ENCODE results near the gene PPT2. TPM values are rescaled to one million over a fixed set of nuclear protein-coding genes. Genes with fewer than 3 reads are reported as not detected.

The PPT2 gene
- total RNA-seq, 1 donor from 2014 or later = 54.3 TPM

DNA sequence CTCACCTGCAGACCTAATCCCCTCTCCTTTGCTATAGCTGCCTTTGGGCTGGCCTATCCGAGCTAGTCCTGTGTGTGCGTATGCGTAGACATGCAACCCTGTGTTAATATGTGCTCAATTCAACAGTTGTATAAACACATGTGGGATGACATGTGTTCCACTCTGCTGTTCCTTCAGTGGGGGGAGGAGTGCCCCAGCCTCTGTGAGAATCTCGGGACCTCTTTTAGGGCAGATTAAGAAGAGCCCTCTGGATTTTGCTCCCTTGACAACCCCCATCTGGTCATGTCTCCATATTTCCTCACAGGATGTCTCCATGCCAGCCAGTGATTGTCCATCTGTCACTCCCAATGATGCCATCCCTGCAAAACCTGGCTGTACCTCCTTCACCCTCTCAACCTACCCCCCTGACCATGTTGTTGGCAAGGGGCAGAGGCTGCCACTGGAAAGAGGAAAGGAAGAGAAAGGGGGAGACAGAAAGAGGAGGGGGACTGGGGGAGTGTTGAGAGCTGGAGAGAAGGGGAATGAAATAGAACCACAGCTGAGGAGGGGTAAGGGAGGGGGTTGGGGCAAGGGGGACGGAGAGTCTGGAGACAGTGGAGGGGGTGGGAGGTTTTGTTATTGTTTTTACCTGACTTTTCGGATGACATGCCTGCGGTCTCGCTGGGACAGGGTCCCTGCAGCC, 2.6 kb upstream of the PPT2 start:
- no peak for DNase-seq (ENCODE audit: extremely low read depth, low read depth, low spot score)

DNA sequence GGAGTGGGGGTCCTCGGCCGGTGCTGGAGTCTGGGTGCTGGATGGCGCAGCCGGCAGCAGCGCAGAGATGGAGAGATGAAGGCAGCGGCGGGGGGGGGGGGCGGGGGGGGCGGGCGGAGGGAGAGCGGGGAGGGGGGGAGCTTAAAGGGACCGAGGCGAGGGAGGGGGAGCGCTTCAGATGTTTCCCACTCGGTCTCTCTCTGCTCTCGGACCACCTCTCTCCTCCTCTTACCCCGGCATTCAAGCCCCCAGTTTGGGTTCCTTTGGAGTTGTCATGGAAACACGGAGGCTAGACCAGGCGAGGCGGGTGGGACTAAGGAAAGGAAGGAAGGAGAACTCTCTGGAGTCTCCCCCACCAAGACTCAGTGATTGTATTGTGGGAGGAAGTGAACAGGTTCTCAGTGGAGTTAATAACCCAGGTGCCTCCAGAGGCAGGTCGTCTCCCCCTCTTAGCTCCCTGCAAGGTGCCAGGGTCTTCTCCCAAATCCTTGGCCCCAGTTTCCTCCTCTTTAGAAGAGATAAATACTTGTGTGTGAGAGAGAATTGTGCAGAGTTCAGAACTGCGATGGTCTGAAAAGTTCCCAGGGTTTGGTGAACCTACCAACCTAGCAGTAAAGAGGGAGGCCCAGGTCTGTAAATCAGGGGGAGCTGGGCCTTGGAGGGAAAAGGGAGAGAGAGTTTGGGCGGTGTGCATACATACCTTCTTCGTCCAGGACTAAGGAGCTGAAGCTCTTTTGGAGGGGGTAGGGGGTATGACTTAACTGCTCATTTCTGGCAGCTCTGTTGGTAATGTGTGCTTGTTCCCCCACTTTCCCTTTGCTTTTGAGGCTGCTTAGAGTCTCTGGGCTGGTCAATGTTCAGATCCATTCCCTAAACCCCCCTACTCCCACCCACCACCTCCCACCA, 1.8 kb upstream of the PPT2 start, which contains the start of gene PRRT1:
Gene PRRT1, minus strand, starts transcription at position 77 of the 906 bp plus-strand sequence. CDS start 112 bp downstream, outside the sequence.
- DNase-seq (ENCODE audit: extremely low read depth, low read depth, low spot score) = no peak

DNA sequence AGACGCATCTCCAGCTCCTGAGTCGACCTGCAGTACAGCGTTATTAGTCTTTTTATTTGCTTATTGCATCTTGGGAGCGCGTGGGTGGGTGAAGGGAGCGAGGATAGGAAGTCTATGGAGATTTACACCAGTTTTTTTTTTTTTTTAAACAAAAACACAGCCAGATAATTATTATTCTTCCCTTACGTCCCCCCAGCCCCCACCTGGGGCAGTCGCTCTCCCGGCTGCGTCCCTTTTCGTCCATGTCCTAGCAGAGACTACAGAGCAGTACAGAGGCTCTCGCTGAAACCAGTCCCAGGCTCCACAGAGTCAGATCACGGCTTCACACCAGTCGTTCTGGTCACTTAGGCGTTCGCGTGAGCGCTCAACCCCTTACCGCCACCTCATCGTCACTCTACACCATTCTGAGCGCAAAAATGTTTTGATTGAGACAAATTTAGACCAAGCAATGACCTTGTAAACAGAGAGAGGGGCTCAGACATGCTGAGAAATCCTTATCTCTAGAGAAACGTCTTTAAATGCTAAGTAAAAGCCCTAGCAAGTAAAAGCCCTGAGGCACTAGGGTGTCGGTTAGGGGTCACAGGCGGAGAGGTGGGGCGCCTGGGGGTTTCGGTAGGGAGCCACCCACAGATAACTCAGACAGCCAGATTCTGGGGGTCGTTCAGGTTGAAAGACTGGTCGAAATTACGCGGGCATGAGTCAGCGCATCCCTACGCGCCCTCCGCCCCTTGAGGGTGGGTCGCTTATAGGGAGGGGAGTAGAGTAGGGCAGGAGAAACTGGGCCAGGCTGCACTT, 975 bp upstream of the PPT2 start:
- DNase-seq (ENCODE audit: extremely low read depth, low read depth, low spot score) = no peak

DNA sequence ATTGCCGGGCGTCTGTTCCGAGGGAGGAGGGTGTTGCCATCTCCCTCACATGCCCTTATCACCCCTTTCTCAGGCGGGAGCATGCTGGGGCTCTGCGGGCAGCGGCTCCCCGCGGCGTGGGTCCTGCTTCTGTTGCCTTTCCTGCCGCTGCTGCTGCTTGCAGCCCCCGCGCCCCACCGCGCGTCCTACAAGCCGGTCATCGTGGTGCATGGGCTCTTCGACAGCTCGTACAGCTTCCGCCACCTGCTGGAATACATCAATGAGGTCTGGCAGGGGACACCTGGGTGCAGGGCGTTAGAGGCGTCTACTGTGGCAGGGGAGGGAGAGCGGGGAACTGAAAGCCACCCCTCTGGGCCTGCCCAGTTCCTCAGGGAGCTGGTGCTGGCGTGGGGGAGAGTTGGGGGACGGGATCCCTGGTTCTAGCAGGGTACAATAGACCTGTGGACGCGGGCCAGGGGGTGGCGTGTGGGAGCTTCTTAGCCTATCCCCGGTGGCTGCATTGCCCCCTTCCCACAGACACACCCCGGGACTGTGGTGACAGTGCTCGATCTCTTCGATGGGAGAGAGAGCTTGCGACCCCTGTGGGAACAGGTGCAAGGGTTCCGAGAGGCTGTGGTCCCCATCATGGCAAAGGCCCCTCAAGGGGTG, 697 bp downstream of the PPT2 start:
- DNase-seq (ENCODE audit: extremely low read depth, low read depth, low spot score) = no peak

DNA sequence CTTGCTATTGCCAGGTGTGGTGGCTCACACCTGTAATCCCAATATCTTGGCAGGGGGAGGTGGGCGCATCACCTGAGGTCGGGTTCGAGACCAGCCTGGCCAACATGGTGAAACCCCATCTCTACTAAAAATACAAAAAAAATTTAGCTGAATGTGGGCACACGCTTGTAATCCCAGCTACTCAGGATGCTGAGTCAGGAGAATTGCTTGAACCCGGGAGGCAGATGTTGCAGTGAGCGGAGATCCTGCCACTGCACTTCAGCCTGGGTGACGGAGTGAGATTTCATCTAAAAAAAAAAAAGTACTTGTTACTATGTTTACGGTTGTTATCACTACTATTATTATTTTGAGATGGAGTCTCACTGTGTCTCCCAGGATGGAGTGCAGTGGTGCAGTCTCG, 3.0 kb downstream of the PPT2 start:
- no peak for DNase-seq (ENCODE audit: extremely low read depth, low read depth, low spot score)

DNA sequence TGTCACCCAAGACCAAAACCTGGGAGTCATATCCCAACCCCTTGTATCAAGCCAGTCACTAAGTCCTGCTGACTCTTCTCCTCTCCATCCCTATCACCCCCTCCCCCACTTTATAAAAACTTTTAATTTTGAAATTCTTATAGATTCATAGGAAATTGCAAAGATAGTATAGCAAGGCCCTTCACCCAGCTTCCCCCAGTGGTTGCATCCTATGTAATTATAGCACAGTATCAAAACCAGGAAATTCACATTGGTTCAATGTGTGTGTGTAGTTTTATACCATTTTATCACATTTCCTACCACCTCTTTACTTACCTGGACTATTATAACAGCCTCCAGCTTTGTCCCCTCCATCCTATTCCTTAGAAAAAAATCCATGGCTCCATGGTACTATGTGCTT, 4.1 kb downstream of the PPT2 start:
- no peak for DNase-seq (ENCODE audit: extremely low read depth, low read depth, low spot score)

DNA sequence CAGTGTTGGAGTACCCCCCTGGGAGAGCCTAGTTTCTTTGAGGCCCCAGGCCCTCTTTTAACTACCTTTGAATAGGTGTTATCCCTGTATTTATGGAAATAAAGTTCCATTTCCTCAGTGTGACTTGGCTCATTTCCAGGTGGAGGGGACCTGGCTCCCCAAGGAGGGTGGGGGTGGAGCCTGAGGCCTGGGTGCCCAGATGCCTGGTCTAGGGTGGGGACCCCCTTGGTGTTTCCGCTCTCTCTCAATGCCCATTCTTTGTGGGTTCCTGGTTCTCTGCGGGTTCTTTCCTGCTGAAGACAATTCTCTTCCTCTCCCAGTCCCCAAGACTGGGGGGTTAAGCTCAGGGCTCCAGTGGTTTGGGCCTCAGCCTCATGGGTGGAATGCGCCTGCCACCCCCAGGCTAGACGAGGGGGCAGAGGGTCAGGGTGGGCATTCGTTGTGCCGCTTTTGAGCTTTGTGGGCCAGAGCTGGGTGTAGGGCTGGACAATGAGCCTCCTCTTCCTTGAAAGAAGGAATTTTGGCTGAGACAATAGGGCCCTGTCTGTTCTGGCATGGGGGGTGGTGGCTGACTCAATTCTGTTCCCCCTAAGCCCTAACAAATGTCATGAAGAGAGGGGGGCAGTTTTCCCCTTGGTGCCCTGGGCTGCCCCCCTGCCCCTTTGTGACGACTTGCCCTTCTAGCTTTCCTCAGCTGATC, 9.8 kb downstream of the PPT2 start:
- DNase-seq (ENCODE audit: extremely low read depth, low read depth, low spot score) = no peak

DNA sequence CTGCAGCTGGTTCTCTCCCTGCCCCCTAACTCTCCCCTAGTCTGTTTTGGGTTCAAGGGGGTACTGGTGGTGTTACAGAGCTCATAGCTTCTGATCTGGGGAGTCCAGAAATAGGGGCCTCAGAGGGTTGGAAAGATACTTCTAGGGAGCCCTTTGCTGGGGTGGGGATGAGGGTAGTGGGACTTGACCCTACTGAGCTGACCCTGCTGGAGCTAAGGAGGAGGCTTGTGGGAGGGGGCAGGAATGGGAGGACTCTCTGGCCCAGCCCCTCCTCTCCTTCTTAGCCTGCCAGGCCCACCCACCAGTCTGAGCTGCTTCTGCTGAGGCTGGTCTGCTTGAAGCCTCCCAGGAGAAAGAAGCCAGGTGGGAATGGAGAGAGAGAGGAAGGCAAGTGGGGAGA, 10.4 kb downstream of the PPT2 start, which contains the start of gene EGFL8:
Gene EGFL8, plus strand, starts transcription at position 301 of the 400 bp plus-strand sequence. CDS start 1,571 bp downstream, outside the sequence.
- DNase-seq (ENCODE audit: extremely low read depth, low read depth, low spot score) = no peak

DNA sequence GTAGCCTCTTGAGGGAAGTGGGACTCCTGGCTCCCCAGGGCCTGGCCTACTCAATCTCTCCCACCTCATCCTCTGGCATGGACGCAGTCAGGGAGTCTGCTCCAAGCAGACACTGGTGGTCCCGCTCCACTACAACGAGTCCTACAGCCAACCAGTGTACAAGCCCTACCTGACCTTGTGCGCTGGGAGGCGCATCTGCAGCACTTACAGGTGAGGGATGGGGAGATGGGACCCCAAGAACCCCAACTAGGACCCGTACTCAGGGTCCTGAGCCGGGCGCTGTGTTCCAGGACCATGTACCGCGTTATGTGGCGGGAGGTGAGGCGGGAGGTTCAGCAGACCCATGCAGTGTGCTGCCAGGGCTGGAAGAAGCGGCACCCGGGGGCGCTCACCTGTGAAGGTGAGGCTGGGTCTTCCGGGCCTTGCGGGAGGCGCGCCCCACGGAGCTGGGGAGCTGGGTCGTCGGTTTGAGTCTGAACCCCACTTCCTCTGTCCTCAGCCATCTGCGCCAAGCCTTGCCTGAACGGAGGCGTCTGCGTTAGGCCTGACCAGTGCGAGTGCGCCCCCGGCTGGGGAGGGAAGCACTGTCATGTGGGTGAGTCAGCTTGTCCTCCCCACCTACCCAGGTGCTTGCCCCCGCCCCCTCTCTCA, 12.6 kb downstream of the PPT2 start:
- no peak for DNase-seq (ENCODE audit: extremely low read depth, low read depth, low spot score)

DNA sequence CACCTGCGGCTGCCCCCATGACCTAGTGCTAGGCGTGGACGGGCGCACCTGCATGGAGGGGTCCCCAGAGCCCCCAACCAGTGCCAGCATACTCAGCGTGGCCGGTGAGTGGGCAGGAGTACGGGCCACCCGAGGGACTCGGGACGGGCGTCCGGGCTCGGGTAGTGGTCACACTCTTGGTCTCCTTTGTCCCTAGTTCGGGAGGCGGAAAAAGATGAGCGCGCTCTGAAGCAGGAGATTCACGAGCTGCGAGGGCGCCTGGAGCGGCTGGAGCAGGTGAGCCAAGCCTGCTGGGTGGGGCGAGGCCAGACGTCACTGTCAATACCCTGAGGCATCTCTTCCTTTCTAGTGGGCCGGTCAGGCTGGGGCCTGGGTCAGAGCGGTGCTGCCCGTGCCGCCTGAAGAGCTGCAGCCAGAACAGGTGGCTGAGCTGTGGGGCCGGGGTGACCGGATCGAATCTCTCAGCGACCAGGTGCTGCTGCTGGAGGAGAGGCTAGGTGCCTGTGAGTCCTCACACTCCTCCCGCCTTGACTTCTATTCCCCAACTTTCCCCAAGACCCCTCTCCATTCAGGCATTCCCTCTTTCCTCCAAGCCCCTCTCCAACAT, 13.3 kb downstream of the PPT2 start:
- no peak for DNase-seq (ENCODE audit: extremely low read depth, low read depth, low spot score)

DNA sequence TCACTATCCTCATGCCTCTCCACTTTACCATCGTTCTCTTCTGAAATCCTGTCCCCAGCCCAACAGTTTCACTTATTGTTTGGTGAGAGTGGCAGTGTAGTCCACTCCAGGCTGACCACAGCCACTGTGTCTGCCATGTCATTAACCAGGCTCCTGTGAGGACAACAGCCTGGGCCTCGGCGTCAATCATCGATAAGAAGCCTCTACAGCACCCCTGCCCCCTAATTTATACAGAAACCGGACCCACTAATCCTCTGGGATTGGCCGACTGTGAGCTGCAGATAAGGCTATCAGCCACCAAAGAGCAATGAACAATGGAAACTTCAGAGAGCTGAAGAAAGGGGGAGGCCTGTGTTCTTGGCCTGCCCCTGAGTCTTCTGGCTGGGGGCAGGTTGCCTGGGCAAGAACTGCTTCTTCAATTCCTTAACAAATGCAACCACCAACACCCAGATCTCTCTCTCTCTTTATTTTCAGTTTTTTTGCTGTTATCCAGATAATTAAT, 13.9 kb downstream of the PPT2 start:
- no peak for DNase-seq (ENCODE audit: extremely low read depth, low read depth, low spot score)

DNA sequence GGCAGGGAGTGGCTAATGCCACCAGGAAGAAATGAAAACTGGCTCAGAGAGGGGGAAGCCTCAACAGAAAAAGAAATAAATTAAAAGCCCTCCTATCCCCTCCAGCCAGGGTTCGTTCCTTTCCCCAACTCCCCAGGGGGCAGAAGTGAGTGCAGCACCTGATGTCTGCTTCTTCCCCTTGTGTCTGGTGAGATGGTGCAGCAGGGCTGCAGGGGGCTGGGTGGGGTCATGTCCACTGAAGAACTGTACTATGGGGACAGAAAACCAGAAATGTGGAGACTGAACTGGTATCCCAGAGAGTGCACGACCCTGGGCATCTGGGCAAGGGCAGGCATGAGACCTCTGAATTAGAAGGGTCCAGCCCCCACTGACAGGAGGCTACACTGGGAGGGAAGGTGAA, 14.4 kb downstream of the PPT2 start:
- no peak for DNase-seq (ENCODE audit: extremely low read depth, low read depth, low spot score)

DNA sequence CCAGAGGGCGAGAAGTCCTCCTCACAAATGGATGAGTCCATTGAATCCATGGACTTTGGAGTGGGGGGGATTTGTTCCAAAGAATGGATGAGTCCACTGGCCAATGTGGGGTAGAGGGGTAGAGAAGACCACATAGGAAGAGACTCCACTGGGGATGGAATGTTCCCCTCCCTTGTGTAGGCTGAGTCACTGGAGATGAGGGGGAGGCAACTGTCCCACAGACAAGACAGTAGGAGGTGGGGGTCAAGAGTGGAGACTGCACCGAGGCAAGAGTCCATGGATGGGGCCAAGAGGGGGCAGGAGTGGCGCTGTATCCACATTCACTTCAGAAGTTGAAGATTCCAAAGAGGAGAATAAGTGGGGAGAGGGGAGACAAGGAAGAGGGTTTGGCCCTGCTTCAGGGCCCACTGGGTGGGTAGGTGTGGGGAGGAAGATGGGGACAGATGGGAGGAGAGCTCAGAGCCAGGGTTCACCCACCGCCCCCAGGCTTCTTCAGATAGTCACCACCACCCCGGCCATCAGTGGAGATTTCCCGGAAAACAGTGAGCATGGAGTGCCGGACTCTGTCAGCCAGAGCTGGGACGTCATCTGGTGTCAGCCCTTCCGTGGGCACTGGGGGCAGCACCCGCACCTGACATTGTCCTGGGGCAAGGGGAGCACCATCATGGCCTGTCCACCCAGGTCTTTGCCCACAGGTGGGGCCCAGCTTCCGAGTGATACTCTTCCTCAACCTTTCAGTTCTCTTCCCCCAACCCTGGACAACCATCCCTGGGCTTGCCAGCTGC, 15.1 kb downstream of the PPT2 start:
- DNase-seq (ENCODE audit: extremely low read depth, low read depth, low spot score) = no peak

DNA sequence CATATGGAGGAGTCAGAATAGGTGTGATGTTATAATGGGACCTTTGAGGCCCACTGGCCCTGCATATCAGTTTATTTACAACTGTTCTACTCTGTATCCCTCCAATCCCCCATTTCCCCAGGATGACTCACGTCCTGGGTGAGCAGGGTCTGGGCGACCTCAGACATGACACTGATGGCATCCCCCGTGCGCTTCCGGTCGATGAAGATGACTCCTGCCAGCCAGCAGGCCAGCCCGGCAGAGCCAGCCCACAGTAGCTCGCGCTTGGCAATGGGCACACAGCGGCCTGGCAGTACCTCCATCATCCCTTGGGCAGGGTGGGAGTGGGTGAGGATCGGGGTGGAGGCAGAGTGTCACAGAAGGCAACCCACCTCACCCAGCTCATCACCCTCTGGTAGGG, 16.4 kb downstream of the PPT2 start:
- DNase-seq (ENCODE audit: extremely low read depth, low read depth, low spot score) = no peak

DNA sequence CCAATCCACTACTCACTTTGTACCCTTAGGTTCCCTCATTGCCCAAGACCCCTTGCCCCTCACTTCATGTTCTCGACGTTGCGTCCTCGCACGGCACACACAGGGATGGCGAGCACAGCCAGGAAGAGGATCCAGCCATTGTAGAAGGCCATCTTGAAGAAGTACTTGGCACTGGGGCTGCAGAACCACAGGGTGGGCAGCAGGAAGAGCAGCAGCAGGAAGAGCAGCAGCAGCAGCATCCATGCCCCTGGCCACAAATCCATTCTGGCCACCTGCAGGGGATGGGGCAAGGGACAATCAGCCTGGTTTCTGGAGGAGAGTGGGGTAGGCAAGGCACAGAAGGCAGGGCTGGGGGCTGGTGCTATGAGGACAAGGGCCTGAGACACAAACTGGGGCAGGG, 17.3 kb downstream of the PPT2 start:
- DNase-seq (ENCODE audit: extremely low read depth, low read depth, low spot score) = no peak

DNA sequence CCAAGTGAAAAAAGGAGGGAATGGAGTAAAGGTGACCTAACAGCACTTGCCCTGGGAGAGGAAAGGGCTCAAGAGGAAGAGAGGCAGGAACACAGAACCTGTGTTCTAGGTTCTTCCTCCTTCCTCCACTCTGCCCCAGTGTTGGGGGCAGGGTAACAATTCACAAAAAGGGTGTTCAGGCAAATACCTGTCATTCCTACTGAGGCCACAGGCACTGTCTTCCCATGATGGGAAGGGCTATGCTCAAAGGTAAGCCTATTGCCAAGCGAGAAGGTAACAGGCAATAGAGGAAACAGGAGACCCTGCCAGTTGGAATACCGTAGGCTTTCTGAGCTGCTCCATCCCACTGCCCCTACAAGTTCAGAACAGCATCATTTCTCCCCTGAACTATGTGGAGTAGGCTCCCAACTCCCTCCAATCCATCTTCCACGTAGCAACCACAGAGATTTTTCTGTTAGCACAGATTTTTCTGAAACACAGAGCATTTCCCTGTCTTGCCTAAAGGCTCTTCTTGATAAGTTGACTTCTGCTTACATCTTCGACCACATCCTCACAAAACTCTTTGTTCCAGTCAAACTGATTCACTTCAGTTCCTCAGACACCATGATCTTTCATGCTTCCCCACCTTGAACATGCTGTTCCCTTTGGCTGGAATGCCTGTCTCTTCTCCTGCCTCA, 19.2 kb downstream of the PPT2 start:
- no peak for DNase-seq (ENCODE audit: extremely low read depth, low read depth, low spot score)

DNA sequence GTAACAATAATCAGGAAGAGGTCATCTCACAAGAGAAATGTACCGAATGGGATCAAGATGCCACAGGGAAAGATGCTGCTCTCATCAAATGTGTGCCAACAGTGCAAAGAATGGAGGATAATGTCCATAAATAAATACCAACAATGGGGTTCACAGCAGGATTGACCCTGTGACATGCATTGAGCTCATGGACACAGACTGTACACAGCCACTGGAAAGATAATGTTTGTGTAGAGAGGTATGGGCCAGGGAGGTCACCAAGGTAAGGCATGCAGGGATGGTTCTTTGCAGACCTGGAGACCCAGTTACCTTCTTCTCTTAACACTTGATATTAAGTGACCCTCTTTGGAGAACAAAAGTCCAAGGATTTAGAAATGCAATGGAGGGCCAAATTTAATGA, 20.5 kb downstream of the PPT2 start:
- DNase-seq (ENCODE audit: extremely low read depth, low read depth, low spot score) = no peak

DNA sequence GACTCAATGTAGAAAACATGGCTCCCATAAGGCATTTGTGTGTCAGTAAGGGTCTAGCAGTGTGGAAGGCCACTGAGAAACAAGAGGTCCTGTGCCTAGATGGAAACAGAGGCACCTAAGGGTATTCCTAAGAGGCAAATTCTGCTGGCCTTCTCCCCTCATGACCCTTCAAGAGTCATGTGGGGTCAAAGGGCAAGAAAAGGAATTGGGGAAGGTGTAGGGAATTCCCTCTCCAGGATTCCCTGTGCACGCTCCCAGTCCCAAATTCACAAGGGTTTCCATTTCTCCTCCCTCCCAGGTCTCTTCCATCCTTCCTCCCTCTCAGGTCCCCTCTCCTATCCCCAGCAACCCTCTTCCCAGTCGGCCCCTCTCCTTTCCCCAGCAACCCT, 21.4 kb downstream of the PPT2 start:
- DNase-seq (ENCODE audit: extremely low read depth, low read depth, low spot score) = no peak
